SU-DHL-6 (cell line): ENCODE measurements around the gene ZNF568.

Experiments used
- H2AFZ ChIP-seq: fragments of 200-600 bp; sonication (generic); 2 replicates; pipeline ENCODE4 v1.6.1; 2014; ENCODE audit warnings: low read depth, mild to moderate bottlenecking, moderate library complexity, mixed read lengths, antibody characterized with exemption, low read length; ENCODE audit not compliant: severe bottlenecking
- H3F3A ChIP-seq: fragments of 200-600 bp; shearing (Covaris generic); 2 replicates; pipeline ENCODE4 v1.6.0; 2016; ENCODE audit warnings: antibody characterized with exemption, mild to moderate bottlenecking; ENCODE audit not compliant: insufficient read depth
- H3K27ac ChIP-seq: fragments of 200-600 bp; sonication (generic); 2 replicates; pipeline ENCODE4 v1.5.1; 2016; ENCODE audit warnings: low read depth, mild to moderate bottlenecking, low read length, moderate library complexity, mixed read lengths
- H3K27me3 ChIP-seq: fragments of 200-600 bp; sonication (generic), shearing (Covaris generic); 2 replicates; pipeline ENCODE4 v1.6.0; 2014; ENCODE audit warnings: mild to moderate bottlenecking, low read length
- H3K36me3 ChIP-seq: fragments of 200-600 bp; sonication (generic); 2 replicates; pipeline ENCODE4 v1.6.1; 2014; ENCODE audit warnings: mild to moderate bottlenecking, low read length, mixed read lengths
- H3K4me2 ChIP-seq: fragments of 300-600, 200-600 bp; shearing (Covaris generic), sonication (generic); 2 replicates; pipeline ENCODE4 v1.6.0; 2014; ENCODE audit warnings: low read length, low read depth, mild to moderate bottlenecking; ENCODE audit not compliant: poor library complexity, severe bottlenecking
- H3K4me3 ChIP-seq: fragments of 200-600 bp; sonication (generic); 2 replicates; pipeline ENCODE4 v1.5.1; 2014; ENCODE audit warnings: antibody characterized with exemption, low read length, mild to moderate bottlenecking, mixed read lengths; ENCODE audit not compliant: insufficient read depth, poor library complexity, severe bottlenecking
- H3K79me2 ChIP-seq: fragments of 200-600 bp; sonication (generic); 2 replicates; pipeline ENCODE4 v1.6.1; 2014; ENCODE audit warnings: mild to moderate bottlenecking, low read length, moderate library complexity; ENCODE audit not compliant: insufficient read depth
- H3K9ac ChIP-seq: fragments of 200-600 bp; sonication (generic); 2 replicates; pipeline ENCODE4 v1.7.0; 2014; ENCODE audit warnings: mild to moderate bottlenecking, low read length
- H3K9me2 ChIP-seq: fragments of 200-600 bp; sonication (generic); replicated peaks from 2 replicates; pipeline ENCODE4 v1.6.1; 2014; ENCODE audit warnings: low read length; ENCODE audit not compliant: insufficient read depth
- H3K9me3 ChIP-seq: fragments of 200-600 bp; sonication (generic); 2 replicates; pipeline ENCODE4 v1.6.1; 2014; ENCODE audit warnings: low read length, mixed read lengths; ENCODE audit not compliant: insufficient read depth
- H4K20me1 ChIP-seq: fragments of 200-600 bp; sonication (generic); 2 replicates; pipeline ENCODE4 v1.6.1; 2014; ENCODE audit warnings: low read depth, mild to moderate bottlenecking, antibody characterized with exemption, low read length, moderate library complexity, mixed read lengths
- CTCF ChIP-seq: fragments of 200-600 bp; sonication (generic); IDR thresholded peaks from one replicate; pipeline ENCODE4 v1.5.1; 2017; ENCODE audit warnings: antibody characterized with exemption, mild to moderate bottlenecking, low read length, moderate library complexity; ENCODE audit not compliant: insufficient read depth, poor library complexity, severe bottlenecking
- EZH2phosphoT487 ChIP-seq: fragments of 200-600 bp; sonication (generic), shearing (Covaris generic); conservative IDR thresholded peaks from 2 replicates; pipeline ENCODE4 v1.6.1; 2018; ENCODE audit warnings: mild to moderate bottlenecking, antibody characterized with exemption, low read length, moderate library complexity, mixed read lengths

The ZNF568 gene

GRCh38 chr19:36950335-36951119 is 34.4 kb downstream of the ZNF568 start:
- Histone ChIP-seq H3K4me2 (no peak overlapping the region), H3F3A (no peaks in the 10 kb centered on the region), H3K9ac (no peak overlapping the region), H3K9me2 (no peaks in the 10 kb centered on the region), H4K20me1 (no peaks in the 10 kb centered on the region), H3K27me3 (no peaks in the 10 kb centered on the region), H3K36me3 (0 out of 2 replicates have a peak, but pooled peaks cover 4% of the 10 kb centered on the region), H3K79me2 (no peaks in the 10 kb centered on the region), H3K27ac (no peak overlapping the region), H3K9me3 (peaks cover 29% of the 10 kb centered on the region; the same call in 1 of the 2 replicates), H3K4me3 (no peak overlapping the region), H2AFZ (no peak overlapping the region)
- TF ChIP-seq EZH2phosphoT487 (no peak), CTCF (no peak)

- no peak overlapping the region for H3K4me3 ChIP-seq
- H3K27me3 ChIP-seq = no peaks in the 10 kb centered on the region
- H2AFZ ChIP-seq = no peak overlapping the region
- no peaks in the 10 kb centered on the region for H3K9me2 ChIP-seq
- no peak overlapping the region for H3K27ac ChIP-seq
- no peak for TF ChIP-seq EZH2phosphoT487
- no peak for TF ChIP-seq CTCF
- no peak overlapping the region for H3K4me2 ChIP-seq
- no peak overlapping the region for H3K9ac ChIP-seq
- no peaks in the 10 kb centered on the region for H3K79me2 ChIP-seq
- H3F3A ChIP-seq = no peaks in the 10 kb centered on the region
- no peaks in the 10 kb centered on the region for H4K20me1 ChIP-seq
- peaks cover 8% of the 10 kb centered on the region; the same call in 1 of the 2 replicates for H3K9me3 ChIP-seq
- no peaks in the 10 kb centered on the region for H3K36me3 ChIP-seq
Observed at GRCh38 chr19:36962346-36962745, 46.2 kb downstream of the ZNF568 start.

GRCh38 chr19:36963280-36963679 is 47.1 kb downstream of the ZNF568 start:
- no peak for TF ChIP-seq EZH2phosphoT487
- Histone ChIP-seq H3K9me2 (no peaks in the 10 kb centered on the region), H3K27ac (no peak overlapping the region), H3K27me3 (no peaks in the 10 kb centered on the region), H2AFZ (no peak overlapping the region), H3K79me2 (no peaks in the 10 kb centered on the region), H3K9ac (no peak overlapping the region), H4K20me1 (no peaks in the 10 kb centered on the region), H3K9me3 (peaks cover 8% of the 10 kb centered on the region; the same call in 1 of the 2 replicates), H3K36me3 (no peaks in the 10 kb centered on the region), H3K4me3 (no peak overlapping the region), H3F3A (no peaks in the 10 kb centered on the region), H3K4me2 (no peak overlapping the region)

GRCh38 chr19:36972571-36972970 is 56.4 kb downstream of the ZNF568 start:
- H3K36me3 ChIP-seq = no peaks in the 10 kb centered on the region
- peak overlapping the region; percentile 55 for H3K4me3 ChIP-seq
- H3K9me3 ChIP-seq = no peaks in the 10 kb centered on the region
- H2AFZ ChIP-seq = peak overlapping the region; percentile 97
- TF ChIP-seq EZH2phosphoT487 (no peak), CTCF (no peak)
- H4K20me1 ChIP-seq = no peaks in the 10 kb centered on the region
- H3K9ac ChIP-seq = peak overlapping the region; percentile 57
- no peaks in the 10 kb centered on the region for H3K79me2 ChIP-seq
- no peaks in the 10 kb centered on the region for H3K27me3 ChIP-seq
- no peaks in the 10 kb centered on the region for H3F3A ChIP-seq
- no peak overlapping the region for H3K27ac ChIP-seq
- peak overlapping the region; percentile 71 for H3K4me2 ChIP-seq
- H3K9me2 ChIP-seq = no peaks in the 10 kb centered on the region
